ENCODE results near the gene ITGB3BP. TPM values are rescaled to one million over a fixed set of nuclear protein-coding genes. Genes with fewer than 3 reads are reported as not detected.
"Not testable (repeated sequence)": the region's sequence is repeated elsewhere in the genome, so short reads cannot be mapped to it uniquely, and the experiment has no call there.

Gene ITGB3BP
- total RNA-seq, 1 donor from 2014 or later = 6.0 TPM

GRCh38 chr1:63509718-63510117, 13.3 kb downstream of the ITGB3BP start:
- ATAC-seq (no peak), DNase-seq (ENCODE audit: low spot score) (no peak)

GRCh38 chr1:63506782-63507181, 16.2 kb downstream of the ITGB3BP start:
- no peak for ATAC-seq

GRCh38 chr1:63501256-63501655, 21.8 kb downstream of the ITGB3BP start:
- ATAC-seq (no peak), DNase-seq (ENCODE audit: low spot score) (no peak)

More at GRCh38 chr1:63506782-63507181, 16.2 kb downstream of the ITGB3BP start:
- no peak for DNase-seq (ENCODE audit: low spot score)

- DNase-seq (ENCODE audit: low spot score) = no peak
- ATAC-seq = no peak
Observed at GRCh38 chr1:63498106-63498505, 24.9 kb downstream of the ITGB3BP start.

- no peak for ATAC-seq
- no peak for DNase-seq (ENCODE audit: low spot score)
Observed at GRCh38 chr1:63497577-63497976, 25.4 kb downstream of the ITGB3BP start.

GRCh38 chr1:63487336-63488065, 35.5 kb downstream of the ITGB3BP start:
- no peak for DNase-seq (ENCODE audit: low spot score)
- no peak for ATAC-seq

- DNase-seq (ENCODE audit: low spot score) (no peak), ATAC-seq (no peak)
Observed at GRCh38 chr1:63486629-63487028, 36.4 kb downstream of the ITGB3BP start.

GRCh38 chr1:63480057-63480456, 43.0 kb downstream of the ITGB3BP start:
- ATAC-seq = no peak
- DNase-seq (ENCODE audit: low spot score) = no peak

GRCh38 chr1:63475761-63476160, 47.3 kb downstream of the ITGB3BP start:
- ATAC-seq (no peak), DNase-seq (ENCODE audit: low spot score) (no peak)

GRCh38 chr1:63468683-63469082, 54.3 kb downstream of the ITGB3BP start:
- not testable (repeated sequence) for DNase-seq (ENCODE audit: low spot score); ATAC-seq

GRCh38 chr1:63466759-63467158, 56.3 kb downstream of the ITGB3BP start:
- ATAC-seq (no peak), DNase-seq (ENCODE audit: low spot score) (no peak)

- DNase-seq (ENCODE audit: low spot score) = no peak
- no peak for ATAC-seq
Observed at GRCh38 chr1:63466181-63466580, 56.8 kb downstream of the ITGB3BP start.

GRCh38 chr1:63463248-63463647, 59.8 kb downstream of the ITGB3BP start:
- DNase-seq (ENCODE audit: low spot score) (no peak), ATAC-seq (no peak)

- DNase-seq (ENCODE audit: low spot score) (no peak), ATAC-seq (no peak)
Observed at GRCh38 chr1:63461661-63462230, 61.3 kb downstream of the ITGB3BP start.

- no peak for ATAC-seq
Observed at GRCh38 chr1:63458750-63459149, 64.3 kb downstream of the ITGB3BP start.

GRCh38 chr1:63454269-63454668, 68.8 kb downstream of the ITGB3BP start:
- no peak for ATAC-seq
- DNase-seq (ENCODE audit: low spot score) = no peak

More at GRCh38 chr1:63458750-63459149, 64.3 kb downstream of the ITGB3BP start:
- DNase-seq (ENCODE audit: low spot score) = no peak

GRCh38 chr1:63453232-63453631, 69.8 kb downstream of the ITGB3BP start:
- DNase-seq (ENCODE audit: low spot score) (no peak), ATAC-seq (no peak)

GRCh38 chr1:63450416-63450815, 72.6 kb downstream of the ITGB3BP start:
- ATAC-seq (no peak), DNase-seq (ENCODE audit: low spot score) (no peak)

- DNase-seq (ENCODE audit: low spot score) = no peak
- ATAC-seq = no peak
Observed at GRCh38 chr1:63448731-63449246, 74.2 kb downstream of the ITGB3BP start.

GRCh38 chr1:63442141-63442475, 80.9 kb downstream of the ITGB3BP start:
- DNase-seq (ENCODE audit: low spot score) = no peak
- ATAC-seq = peak; percentile 13

- no peak for DNase-seq (ENCODE audit: low spot score)
- no peak for ATAC-seq
Observed at GRCh38 chr1:63435161-63435560, 87.9 kb downstream of the ITGB3BP start.

GRCh38 chr1:63429281-63429680, 93.7 kb downstream of the ITGB3BP start:
- no peak for ATAC-seq
- DNase-seq (ENCODE audit: low spot score) = no peak

GRCh38 chr1:63428815-63429214, 94.2 kb downstream of the ITGB3BP start:
- ATAC-seq (no peak), DNase-seq (ENCODE audit: low spot score) (no peak)
